ENCODE measurements around the gene TANC1. TPM values are rescaled to one million over a fixed set of nuclear protein-coding genes. Genes with fewer than 3 reads are reported as not detected.

Gene TANC1
- polyA plus RNA-seq, 2 of the 4 experiments (the other 2 are of a cell fraction) = 9.2 to 21.2 TPM

GRCh38 chr2:159200498-159200897 lies 232.1 kb downstream of the TANC1 start:
- Histone ChIP-seq H3K4me3 (no peak overlapping the region), H3K4me1 (peaks cover 6% of the 10 kb centered on the region; the same call in 2 of the 3 replicates), H3K4me2 (no peak overlapping the region), H3K9me3 (no peaks in the 10 kb centered on the region), H3K27ac (no peak overlapping the region)
- WGBS (ENCODE audit: missing lambda C conversion rate) = 94% methylated on average over 1 of the region's 1 CpG
- TF ChIP-seq HEYL (CRISPR knock-in tag; IDR thresholded peaks at IDR 0.05) (no peak), CHD2 (IDR thresholded peaks at IDR 0.05; ENCODE audit: low read length, partially characterized antibody) (no peak), CBX2 (IDR thresholded peaks at IDR 0.05; ENCODE audit: borderline replicate concordance, low read depth) (no peak), NFE2L2 (conservative IDR thresholded peaks at IDR 0.05; ENCODE audit: low read length) (no peak), ESRRA (IDR thresholded peaks at IDR 0.05; ENCODE audit: borderline replicate concordance, low read length) (no peak), PHF8 (IDR thresholded peaks at IDR 0.05; ENCODE audit: borderline replicate concordance, low read depth) (no peak), TP53 (CRISPR knock-in tag; IDR thresholded peaks at IDR 0.05) (no peak), SMC3 (IDR thresholded peaks at IDR 0.05) (no peak), BCL3 (IDR thresholded peaks at IDR 0.05) (no peak), HOXB5 (CRISPR knock-in tag; IDR thresholded peaks at IDR 0.05) (no peak), FOXS1 (CRISPR knock-in tag; IDR thresholded peaks at IDR 0.05) (no peak), RCOR1 (IDR thresholded peaks at IDR 0.05; ENCODE audit: low read depth, low read length) (no peak), NR3C1 (IDR thresholded peaks at IDR 0.05) (no peak), ZFP36 (IDR thresholded peaks at IDR 0.05; ENCODE audit: borderline replicate concordance, partially characterized antibody) (no peak)
- TF ChIP-seq, protein P1, sequence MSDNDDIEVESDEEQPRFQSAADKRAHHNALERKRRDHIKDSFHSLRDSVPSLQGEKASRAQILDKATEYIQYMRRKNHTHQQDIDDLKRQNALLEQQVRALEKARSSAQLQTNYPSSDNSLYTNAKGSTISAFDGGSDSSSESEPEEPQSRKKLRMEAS (IDR thresholded peaks at IDR 0.05) = no peak
- FAIRE-seq (no peak), ATAC-seq (no peak), DNase-seq (ENCODE audit: low read depth in 1 of 2, low spot score in 1 of 2) (no peak)
- POLR2A ChIA-PET = no interaction called here
- CTCF ChIA-PET = interaction anchor here (1.4 kb wide), 1 partner anchor 18 kb away, joined by 3 read pairs; no protein-coding TSS in a partner anchor

DNA sequence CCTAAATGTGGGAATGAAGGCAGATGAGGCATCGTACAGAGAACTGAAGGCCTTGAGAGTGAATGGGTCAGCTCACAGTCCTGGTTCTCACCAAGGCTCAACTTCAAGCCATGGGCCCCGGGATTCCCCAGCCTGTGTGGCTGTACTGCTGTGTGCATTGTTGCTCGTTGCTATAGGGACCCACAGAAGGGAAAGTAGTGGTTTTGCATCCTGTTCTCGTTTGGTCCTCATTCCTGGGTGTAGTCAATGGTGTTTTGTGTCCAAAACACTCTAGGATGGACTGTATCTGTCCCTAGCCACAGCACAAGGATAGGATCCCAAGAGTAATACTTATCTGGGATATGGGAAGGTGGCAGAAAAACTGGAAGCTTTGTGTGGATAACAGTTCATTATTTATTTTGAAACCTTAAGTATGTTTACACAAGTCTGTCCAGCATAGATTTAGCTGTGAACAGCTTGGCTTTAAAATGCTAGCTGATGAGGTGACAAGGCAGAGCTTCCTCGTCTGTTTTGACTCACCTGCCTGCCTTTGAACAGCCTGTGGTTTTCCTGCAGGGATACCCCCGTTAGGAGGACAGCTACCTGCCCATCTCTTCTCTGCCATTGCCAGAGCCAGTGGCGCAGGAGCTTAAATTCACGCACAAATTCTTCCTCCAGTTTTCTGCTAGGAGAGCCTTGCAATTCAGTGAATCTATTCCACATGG lies 233.1 kb downstream of the TANC1 start:
- Histone ChIP-seq H3K9me3 (no peaks in the 10 kb centered on the region), H3K27ac (no peak overlapping the region), H3K4me2 (no peak overlapping the region), H3K4me1 (peaks cover 6% of the 10 kb centered on the region; the same call in 2 of the 3 replicates), H3K4me3 (no peak overlapping the region)
- WGBS (ENCODE audit: missing lambda C conversion rate) = 72% methylated on average over 8 of the region's 8 CpGs
- no peak for FAIRE-seq
- POLR2A ChIA-PET = no interaction called here
- CTCF ChIA-PET = interaction anchor here (1.0 to 1.4 kb wide), 2 partner anchors 13 to 19 kb away, joined by 3 read pairs; no protein-coding TSS in a partner anchor
- no peak for TF ChIP-seq JUN (IDR thresholded peaks at IDR 0.05)
- TF ChIP-seq CEBPB (IDR thresholded peaks at IDR 0.05) = no peak
- no peak for TF ChIP-seq EHF (CRISPR knock-in tag; IDR thresholded peaks at IDR 0.05)
- TF ChIP-seq, protein P2, sequence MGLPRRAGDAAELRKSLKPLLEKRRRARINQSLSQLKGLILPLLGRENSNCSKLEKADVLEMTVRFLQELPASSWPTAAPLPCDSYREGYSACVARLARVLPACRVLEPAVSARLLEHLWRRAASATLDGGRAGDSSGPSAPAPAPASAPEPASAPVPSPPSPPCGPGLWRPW (IDR thresholded peaks at IDR 0.05) = no peak
- no peak for TF ChIP-seq POLR2A (IDR thresholded peaks at IDR 0.05; ENCODE audit: low read length)
- no peak for TF ChIP-seq FOXS1 (CRISPR knock-in tag; IDR thresholded peaks at IDR 0.05)
- no peak for TF ChIP-seq CBX2 (IDR thresholded peaks at IDR 0.05; ENCODE audit: borderline replicate concordance, low read depth)
- no peak for TF ChIP-seq POLR2AphosphoS2 (conservative IDR thresholded peaks at IDR 0.05; ENCODE audit: low read length)
- TF ChIP-seq HEYL (CRISPR knock-in tag; IDR thresholded peaks at IDR 0.05) = no peak
- no peak for TF ChIP-seq FOSL2 (IDR thresholded peaks at IDR 0.05)
- TF ChIP-seq FOSL2 (CRISPR knock-in tag; IDR thresholded peaks at IDR 0.05) = no peak
- TF ChIP-seq FOSB (CRISPR knock-in tag; IDR thresholded peaks at IDR 0.05) = no peak
- TF ChIP-seq ZFP36 (IDR thresholded peaks at IDR 0.05; ENCODE audit: borderline replicate concordance, partially characterized antibody) = no peak
- no peak for TF ChIP-seq HOXB5 (CRISPR knock-in tag; IDR thresholded peaks at IDR 0.05)
- TF ChIP-seq MAFK (IDR thresholded peaks at IDR 0.05; ENCODE audit: partially characterized antibody) = no peak
- no peak for TF ChIP-seq RFX5 (IDR thresholded peaks at IDR 0.05)
- no peak for TF ChIP-seq USF2 (IDR thresholded peaks at IDR 0.05)
- TF ChIP-seq JUNB (IDR thresholded peaks at IDR 0.05) = no peak
- TF ChIP-seq, protein P3, sequence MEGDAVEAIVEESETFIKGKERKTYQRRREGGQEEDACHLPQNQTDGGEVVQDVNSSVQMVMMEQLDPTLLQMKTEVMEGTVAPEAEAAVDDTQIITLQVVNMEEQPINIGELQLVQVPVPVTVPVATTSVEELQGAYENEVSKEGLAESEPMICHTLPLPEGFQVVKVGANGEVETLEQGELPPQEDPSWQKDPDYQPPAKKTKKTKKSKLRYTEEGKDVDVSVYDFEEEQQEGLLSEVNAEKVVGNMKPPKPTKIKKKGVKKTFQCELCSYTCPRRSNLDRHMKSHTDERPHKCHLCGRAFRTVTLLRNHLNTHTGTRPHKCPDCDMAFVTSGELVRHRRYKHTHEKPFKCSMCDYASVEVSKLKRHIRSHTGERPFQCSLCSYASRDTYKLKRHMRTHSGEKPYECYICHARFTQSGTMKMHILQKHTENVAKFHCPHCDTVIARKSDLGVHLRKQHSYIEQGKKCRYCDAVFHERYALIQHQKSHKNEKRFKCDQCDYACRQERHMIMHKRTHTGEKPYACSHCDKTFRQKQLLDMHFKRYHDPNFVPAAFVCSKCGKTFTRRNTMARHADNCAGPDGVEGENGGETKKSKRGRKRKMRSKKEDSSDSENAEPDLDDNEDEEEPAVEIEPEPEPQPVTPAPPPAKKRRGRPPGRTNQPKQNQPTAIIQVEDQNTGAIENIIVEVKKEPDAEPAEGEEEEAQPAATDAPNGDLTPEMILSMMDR (IDR thresholded peaks at IDR 0.05) = no peak
- ATAC-seq = peak in 1 of 2 experiments; percentile 17; a peak in 1 of 6 replicates
- DNase-seq (ENCODE audit: low read depth in 1 of 2, low spot score in 1 of 2) = no peak

Measured in A549 (cell line).